Measurements from ENCODE around the gene ELANE.
"Not testable (repeated sequence)": the region's sequence is repeated elsewhere in the genome, so short reads cannot be mapped to it uniquely, and the experiment has no call there.

ELANE gene

DNA sequence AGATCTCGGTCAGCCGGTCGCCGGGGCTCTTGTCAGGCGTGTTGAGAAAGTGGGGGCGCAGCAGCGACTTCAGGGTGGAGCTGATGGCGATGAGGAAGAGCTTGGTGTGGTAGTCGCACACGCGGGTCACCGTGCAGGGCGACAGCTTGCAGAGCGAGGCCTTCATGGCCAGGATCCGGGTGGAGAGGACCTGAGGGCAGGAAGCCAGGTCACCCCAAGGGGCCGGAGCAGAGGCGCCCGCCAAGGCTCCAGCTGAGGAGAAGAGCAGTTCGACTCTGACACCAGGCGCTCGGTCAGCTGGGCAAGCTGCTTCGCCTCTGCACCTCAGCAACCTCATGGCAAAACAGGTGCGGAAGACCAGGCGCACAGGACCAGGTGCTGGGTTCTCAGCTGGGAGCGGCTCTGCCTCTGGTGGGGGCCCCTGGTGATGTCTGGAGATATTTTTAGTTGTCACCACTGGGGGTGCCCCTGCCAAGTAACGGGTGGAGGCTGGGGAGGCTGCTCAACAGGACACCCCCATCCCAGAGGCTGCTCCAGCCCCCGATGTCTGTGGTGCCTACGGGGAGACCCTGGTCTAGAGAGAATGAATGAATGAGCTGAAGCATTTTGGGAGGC, 23.3 kb downstream of the ELANE start:
- no peak overlapping the region for H3K27ac ChIP-seq
- no peak overlapping the region for H3K4me2 ChIP-seq
- no peaks in the 10 kb centered on the region for H3K27me3 ChIP-seq
- H3K9me3 ChIP-seq (replicated peaks in 1 of 11) = no peaks in the 10 kb centered on the region
- H3K4me1 ChIP-seq = peaks cover 7 to 18% (median 14%) of the 10 kb centered on the region in 10 experiments
- H3K4me3 ChIP-seq = no peak overlapping the region
- no peak for TF ChIP-seq Cebpa-rat (IDR thresholded peaks at IDR 0.05)
- H3K36me3 ChIP-seq = peaks cover 42 to 65% (median 57%) of the 10 kb centered on the region in 11 experiments
- peaks cover 0 to 56% (median 16%) of the 10 kb centered on the region in 11 experiments; a peak in 17 of 22 replicates for H4K20me1 ChIP-seq
- 0 out of 22 replicates have a peak overlapping the region, but pooled peaks of 1 of the 11 experiments have one; percentile 6 for H3K9ac ChIP-seq

- Histone ChIP-seq H3K4me1 (peaks cover 7 to 18% (median 14%) of the 10 kb centered on the region in 10 experiments), H4K20me1 (peaks cover 0 to 63% (median 16%) of the 10 kb centered on the region in 11 experiments; a peak in 17 of 22 replicates), H3K36me3 (peaks cover 40 to 65% (median 57%) of the 10 kb centered on the region in 11 experiments), H3K27me3 (no peaks in the 10 kb centered on the region), H3K9ac (0 out of 22 replicates have a peak overlapping the region, but pooled peaks of 1 of the 11 experiments have one; percentile 6), H3K4me3 (no peak overlapping the region), H3K4me2 (no peak overlapping the region), H3K9me3 (replicated peaks in 1 of 11) (no peaks in the 10 kb centered on the region), H3K27ac (no peak overlapping the region)
- TF ChIP-seq Cebpa-rat (IDR thresholded peaks at IDR 0.05) = no peak
Measured at GRCh38 chr19:876089-876488, 24.0 kb downstream of the ELANE start.

DNA sequence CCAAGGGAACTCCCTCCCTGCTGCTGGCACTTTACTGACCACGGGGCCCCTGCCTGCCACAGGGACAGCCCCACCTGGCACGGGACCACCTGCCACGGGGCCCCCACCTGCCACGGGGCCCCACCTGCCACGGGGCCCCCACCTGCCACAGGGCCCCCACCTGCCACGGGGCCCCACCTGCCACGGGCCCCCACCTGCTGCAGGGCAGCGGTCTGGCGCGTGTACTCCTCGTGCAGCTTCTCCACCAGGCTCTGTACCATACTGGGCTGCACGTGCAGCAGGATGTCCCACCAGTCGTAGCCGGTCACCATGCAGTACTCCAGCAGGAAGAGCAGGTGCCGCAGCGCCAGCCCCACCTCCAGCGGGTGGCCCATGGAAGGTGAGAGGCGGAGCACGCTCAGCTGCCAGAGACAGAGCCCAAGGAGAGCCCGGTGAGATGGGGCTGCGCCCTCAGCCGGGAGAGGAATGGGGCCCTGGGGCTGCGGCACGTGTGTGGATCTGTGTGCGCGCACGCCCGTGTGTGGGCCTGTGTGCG, 24.7 kb downstream of the ELANE start:
- peaks cover 6 to 17% (median 13%) of the 10 kb centered on the region in 10 experiments for H3K4me1 ChIP-seq
- H3K27me3 ChIP-seq = no peaks in the 10 kb centered on the region
- no peak overlapping the region for H3K9ac ChIP-seq
- H3K4me2 ChIP-seq = no peak overlapping the region
- H3K9me3 ChIP-seq (replicated peaks in 1 of 11) = no peaks in the 10 kb centered on the region
- H4K20me1 ChIP-seq = peaks cover 6 to 71% (median 23%) of the 10 kb centered on the region in 11 experiments; a peak in 19 of 22 replicates
- no peak overlapping the region for H3K4me3 ChIP-seq
- no peak for TF ChIP-seq Cebpa-rat (IDR thresholded peaks at IDR 0.05)
- H3K36me3 ChIP-seq = peaks cover 44 to 68% (median 61%) of the 10 kb centered on the region in 11 experiments
- H3K27ac ChIP-seq = no peak overlapping the region

GRCh38 chr19:877992-878660, 26.0 kb downstream of the ELANE start:
- H3K9me3 ChIP-seq (replicated peaks in 1 of 11); H3K9ac ChIP-seq; H3K27ac ChIP-seq; H3K4me3 ChIP-seq; H3K4me2 ChIP-seq; H3K27me3 ChIP-seq: not testable (repeated sequence)
- Histone ChIP-seq H3K36me3 (peaks cover 57 to 81% (median 74%) of the 10 kb centered on the region in 11 experiments), H4K20me1 (peaks cover 5 to 84% (median 23%) of the 10 kb centered on the region in 11 experiments; a peak in 18 of 22 replicates), H3K4me1 (peaks cover 0 to 10% (median 6%) of the 10 kb centered on the region in 10 experiments; a peak in 12 of 20 replicates)

DNA sequence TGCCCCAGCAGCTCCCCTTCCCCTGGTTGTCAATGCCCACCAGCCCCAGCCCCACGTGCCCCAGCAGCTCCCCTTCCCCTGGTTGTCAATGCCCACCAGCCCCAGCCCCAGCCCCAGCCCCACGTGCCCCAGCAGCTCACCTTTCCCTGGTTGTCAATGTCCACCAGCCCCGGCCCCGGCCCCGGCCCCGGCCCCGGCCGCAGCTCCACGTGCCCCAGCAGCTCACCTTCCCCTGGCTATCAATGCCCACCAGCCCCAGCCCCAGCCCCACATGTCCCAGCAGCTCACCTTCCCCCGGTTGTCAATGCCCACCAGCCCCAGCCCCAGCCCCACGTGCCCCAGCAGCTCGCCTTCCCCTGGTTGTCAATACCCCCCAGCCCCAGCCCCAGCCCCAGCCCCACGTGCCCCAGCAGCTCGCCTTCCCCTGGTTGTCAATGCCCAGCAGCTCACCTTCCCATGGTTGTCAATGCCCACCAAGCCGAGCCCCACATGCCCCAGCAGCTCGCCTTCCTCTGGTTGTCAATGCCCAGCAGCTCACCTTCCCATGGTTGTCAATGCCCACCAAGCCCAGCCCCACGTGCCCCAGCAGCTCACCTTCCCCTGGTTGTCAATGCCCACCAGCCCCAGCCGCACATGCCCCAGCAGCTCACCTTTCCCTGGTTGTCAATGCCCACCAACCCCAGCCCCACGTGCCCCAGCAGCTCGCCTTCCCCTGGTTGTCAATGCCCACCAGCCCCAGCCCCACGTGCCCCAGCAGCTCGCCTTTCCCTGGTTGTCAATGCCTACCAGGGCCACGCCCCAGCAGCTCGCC, 26.9 kb downstream of the ELANE start:
- Histone ChIP-seq H3K36me3 (peaks cover 60 to 84% (median 77%) of the 10 kb centered on the region in 11 experiments), H4K20me1 (peaks cover 0 to 85% (median 20%) of the 10 kb centered on the region in 11 experiments; a peak in 15 of 22 replicates)
- H3K4me3 ChIP-seq; H3K4me1 ChIP-seq; H3K4me2 ChIP-seq; H3K9me3 ChIP-seq (replicated peaks in 1 of 11); H3K27me3 ChIP-seq; H3K27ac ChIP-seq; H3K9ac ChIP-seq: not testable (repeated sequence)

DNA sequence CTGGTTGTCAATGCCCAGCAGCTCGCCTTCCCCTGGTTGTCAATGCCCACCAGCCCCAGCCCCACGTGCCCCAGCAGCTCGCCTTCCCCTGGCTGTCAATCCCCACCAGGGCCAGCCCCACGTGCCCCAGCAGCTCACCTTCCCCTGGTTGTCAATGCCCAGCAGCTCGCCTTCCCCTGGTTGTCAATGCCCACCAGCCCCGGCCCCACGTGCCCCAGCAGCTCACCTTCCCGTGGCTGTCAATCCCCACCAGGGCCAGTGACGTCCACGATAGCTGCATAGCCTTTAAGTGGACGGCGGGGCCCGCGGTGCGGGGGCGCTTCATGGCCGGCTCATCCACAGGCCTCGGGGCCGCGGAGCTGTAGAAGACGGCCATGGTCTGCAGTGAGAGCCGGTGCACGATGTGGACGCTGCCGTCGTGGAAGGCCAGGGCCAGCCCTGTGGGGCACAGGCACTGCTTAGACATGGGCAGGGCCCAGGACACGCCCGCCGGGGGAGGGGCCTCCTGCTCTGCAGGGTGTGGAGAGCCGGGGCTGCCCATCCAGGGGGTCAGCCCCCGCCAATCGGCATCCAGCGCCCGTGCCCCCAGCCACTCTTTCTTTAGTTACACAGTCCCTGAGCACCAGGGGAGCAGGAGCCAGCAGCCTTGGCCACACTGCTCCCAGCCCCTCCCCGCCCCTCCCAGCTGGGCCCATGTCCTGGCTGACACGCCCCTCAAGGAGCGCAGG, 27.8 kb downstream of the ELANE start:
- H3K36me3 ChIP-seq = peaks cover 63 to 84% (median 79%) of the 10 kb centered on the region in 11 experiments
- no peak overlapping the region for H3K27ac ChIP-seq
- H3K4me3 ChIP-seq = no peak overlapping the region
- H3K9ac ChIP-seq = no peak overlapping the region
- TF ChIP-seq Cebpa-rat (IDR thresholded peaks at IDR 0.05) = no peak
- no peaks in the 10 kb centered on the region for H3K9me3 ChIP-seq (replicated peaks in 1 of 11)
- H3K27me3 ChIP-seq = no peaks in the 10 kb centered on the region
- H4K20me1 ChIP-seq = peaks cover 0 to 84% (median 20%) of the 10 kb centered on the region in 11 experiments; a peak in 15 of 22 replicates
- no peaks in the 10 kb centered on the region for H3K4me1 ChIP-seq
- no peak overlapping the region for H3K4me2 ChIP-seq

- no peak overlapping the region for H3K27ac ChIP-seq
- no peak overlapping the region for H3K9ac ChIP-seq
- peaks cover 0 to 84% (median 20%) of the 10 kb centered on the region in 11 experiments; a peak in 14 of 22 replicates for H4K20me1 ChIP-seq
- H3K4me2 ChIP-seq = no peak overlapping the region
- no peaks in the 10 kb centered on the region for H3K4me1 ChIP-seq
- no peak for TF ChIP-seq Cebpa-rat (IDR thresholded peaks at IDR 0.05)
- H3K27me3 ChIP-seq = no peaks in the 10 kb centered on the region
- no peak overlapping the region for H3K4me3 ChIP-seq
- H3K9me3 ChIP-seq (replicated peaks in 1 of 11) = no peaks in the 10 kb centered on the region
- H3K36me3 ChIP-seq = peaks cover 64 to 84% (median 79%) of the 10 kb centered on the region in 11 experiments
Measured at GRCh38 chr19:881385-882071, 29.4 kb downstream of the ELANE start.

DNA sequence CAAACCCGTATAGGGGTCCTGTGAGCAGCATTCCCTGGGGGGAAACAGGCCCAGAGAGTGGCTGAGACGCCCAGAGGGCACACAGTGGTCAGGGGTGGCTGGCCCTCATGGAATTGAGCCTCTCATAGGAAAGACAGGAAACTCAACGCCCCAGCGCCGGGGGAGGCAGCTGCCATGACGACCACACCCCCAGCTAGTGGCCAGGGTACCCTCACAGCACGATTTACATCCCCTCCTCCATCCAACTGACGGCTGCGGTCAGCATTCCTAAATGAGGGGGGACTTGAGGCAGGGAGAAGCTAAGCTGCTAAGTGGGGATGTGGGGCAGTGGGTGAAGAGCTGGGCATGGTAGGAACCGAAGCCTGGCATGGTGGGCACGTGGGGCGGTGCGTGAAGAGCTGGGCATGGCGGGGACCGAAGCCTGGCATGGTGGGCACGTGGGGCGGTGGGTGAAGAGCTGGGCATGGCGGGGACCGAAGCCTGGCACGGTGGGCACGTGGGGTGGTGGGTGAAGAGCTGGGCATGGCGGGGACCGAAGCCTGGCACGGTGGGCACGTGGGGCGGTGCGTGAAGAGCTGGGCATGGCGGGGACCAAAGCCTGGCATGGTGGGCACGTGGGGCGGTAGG, 30.9 kb downstream of the ELANE start:
- H3K4me1 ChIP-seq = no peaks in the 10 kb centered on the region
- H3K4me2 ChIP-seq = no peak overlapping the region
- no peaks in the 10 kb centered on the region for H3K9me3 ChIP-seq (replicated peaks in 1 of 11)
- no peak overlapping the region for H3K4me3 ChIP-seq
- H4K20me1 ChIP-seq = peaks cover 0 to 85% (median 14%) of the 10 kb centered on the region in 11 experiments; a peak in 12 of 22 replicates
- no peak overlapping the region for H3K27ac ChIP-seq
- H3K27me3 ChIP-seq = no peaks in the 10 kb centered on the region
- H3K9ac ChIP-seq = no peak overlapping the region
- no peak for TF ChIP-seq Cebpa-rat (IDR thresholded peaks at IDR 0.05)
- peaks cover 70 to 90% (median 85%) of the 10 kb centered on the region in 11 experiments for H3K36me3 ChIP-seq
